PC-3 (cell line): ENCODE results near the gene PPP1R17.

Experiments
- CTCF ChIP-seq: fragments of 300-600 bp; sonication (generic); conservative IDR thresholded peaks from 2 replicates; pipeline ENCODE4 v1.5.1; 2017; ENCODE audit warnings: antibody characterized with exemption, low read depth, mild to moderate bottlenecking, low read length
- EZH2 ChIP-seq: fragments of 300-600 bp; sonication (generic); IDR thresholded peaks from one replicate; pipeline ENCODE4 v1.6.1; 2017; ENCODE audit warnings: antibody characterized with exemption, mild to moderate bottlenecking, low read length; ENCODE audit not compliant: unreplicated experiment

GRCh38 chr7:31744294-31744874 is 57.4 kb downstream of the PPP1R17 start:
- TF ChIP-seq CTCF: peak; percentile 94
- no peak for TF ChIP-seq EZH2
